ENCODE measurements around the gene FEN1. TPM values are rescaled to one million over a fixed set of nuclear protein-coding genes. Genes with fewer than 3 reads are reported as not detected.

The FEN1 gene
- total RNA-seq, 1 experiment from 2014 or later, result 89.5 TPM

- TF ChIP-seq SIN3A (IDR thresholded peaks at IDR 0.05; ENCODE audit: low read depth), result no peak
- peak; percentile 80 for TF ChIP-seq POLR2AphosphoS5 (IDR thresholded peaks at IDR 0.05; ENCODE audit: low read depth, low read length)
- TF ChIP-seq SRF (IDR thresholded peaks at IDR 0.05; ENCODE audit: low read depth), result no peak
- no peak for TF ChIP-seq ELF1 (IDR thresholded peaks at IDR 0.05; ENCODE audit: borderline replicate concordance, low read depth)
Measured at GRCh38 chr11:61816736-61817455, 24.2 kb downstream of the FEN1 start, which contains the start of gene FADS1 (continued).

GRCh38 chr11:61817471-61818202 lies 24.9 kb downstream of the FEN1 start:
- peak overlapping the region; percentile 98 for H3K9ac ChIP-seq (ENCODE audit: low read length)
- H3K27ac ChIP-seq (ENCODE audit: low read depth, low read length), result peak overlapping the region; percentile 96
- H3K4me3 ChIP-seq (replicated peaks in 1 of 2; ENCODE audit: low read depth in 1 of 2, low read length in 2 of 2), result peak overlapping the region; percentile 85 to 89
- TSS peak; percentile 69 for BruUV-seq (replicated peaks)
- ChIA-PET CTCF (interaction anchor here (1.0 to 4.0 kb wide), 3 partner anchors 21 to 264 kb away, joined by 3 to 22 read pairs (median 4); no protein-coding TSS in a partner anchor), POLR2A (interaction anchor here (0.6 to 3.5 kb wide), 3 partner anchors 12 to 228 kb away, joined by 3 to 15 read pairs (median 3); no protein-coding TSS in a partner anchor), RAD21 (ENCODE audit: low non-redundant PET in 1 of 2, low total read pairs in 2 of 2, uncharacterized antibody in 2 of 2, unreplicated experiment in 2 of 2) (no interaction called here)
- no peak for ATAC-seq
- H3K9me3 ChIP-seq (ENCODE audit: control insufficient read depth in 1 of 2, insufficient read depth in 1 of 2, low read depth in 1 of 2, low read length in 2 of 2), result no peaks in the 10 kb centered on the region
- H3K4me1 ChIP-seq (ENCODE audit: control insufficient read depth in 1 of 2, insufficient read depth in 2 of 2, low read length in 2 of 2), result peaks cover 32 to 57% of the 10 kb centered on the region in 2 experiments
- H3K9me2 ChIP-seq (ENCODE audit: insufficient read depth), result no peaks in the 10 kb centered on the region
- H3K36me3 ChIP-seq (ENCODE audit: control insufficient read depth in 1 of 2, insufficient read depth in 2 of 2, low read length in 2 of 2), result no peaks in the 10 kb centered on the region; a peak in 1 of 4 replicates
- H3K27me3 ChIP-seq (ENCODE audit: insufficient read depth, low read length), result no peaks in the 10 kb centered on the region
- H4K20me1 ChIP-seq (ENCODE audit: insufficient read depth), result no peaks in the 10 kb centered on the region
- TF ChIP-seq EZH2phosphoT487 (IDR thresholded peaks at IDR 0.05; ENCODE audit: borderline replicate concordance) (no peak), ELF1 (IDR thresholded peaks at IDR 0.05; ENCODE audit: borderline replicate concordance, low read depth) (no peak), EZH2 (IDR thresholded peaks at IDR 0.05) (no peak), FOSL1 (IDR thresholded peaks at IDR 0.05; ENCODE audit: low read depth) (no peak), ZFX (IDR thresholded peaks at IDR 0.05) (no peak), CBX3 (IDR thresholded peaks at IDR 0.05; ENCODE audit: low read depth) (no peak), ATF3 (IDR thresholded peaks at IDR 0.05) (no peak)
- intact Hi-C loops (cut with micrococcal nuclease), result no loop called here
- no peak overlapping the region for H2AFZ ChIP-seq (ENCODE audit: low read depth, low read length, poor library complexity, severe bottlenecking)
- H3K79me2 ChIP-seq (ENCODE audit: insufficient read depth, low read length), result peaks cover 9% of the 10 kb centered on the region
- peak overlapping the region; percentile 80 for H3K4me2 ChIP-seq (ENCODE audit: low read length)
- DNase-seq (ENCODE audit: low read depth, low spot score), result no peak

Data from HCT116 (cell line).